ENCODE data around the gene SEPSECS. TPM values are rescaled to one million over a fixed set of nuclear protein-coding genes. Genes with fewer than 3 reads are reported as not detected.

The SEPSECS gene
- total RNA-seq, 1 donor from 2014 or later: 10.3 TPM

DNA sequence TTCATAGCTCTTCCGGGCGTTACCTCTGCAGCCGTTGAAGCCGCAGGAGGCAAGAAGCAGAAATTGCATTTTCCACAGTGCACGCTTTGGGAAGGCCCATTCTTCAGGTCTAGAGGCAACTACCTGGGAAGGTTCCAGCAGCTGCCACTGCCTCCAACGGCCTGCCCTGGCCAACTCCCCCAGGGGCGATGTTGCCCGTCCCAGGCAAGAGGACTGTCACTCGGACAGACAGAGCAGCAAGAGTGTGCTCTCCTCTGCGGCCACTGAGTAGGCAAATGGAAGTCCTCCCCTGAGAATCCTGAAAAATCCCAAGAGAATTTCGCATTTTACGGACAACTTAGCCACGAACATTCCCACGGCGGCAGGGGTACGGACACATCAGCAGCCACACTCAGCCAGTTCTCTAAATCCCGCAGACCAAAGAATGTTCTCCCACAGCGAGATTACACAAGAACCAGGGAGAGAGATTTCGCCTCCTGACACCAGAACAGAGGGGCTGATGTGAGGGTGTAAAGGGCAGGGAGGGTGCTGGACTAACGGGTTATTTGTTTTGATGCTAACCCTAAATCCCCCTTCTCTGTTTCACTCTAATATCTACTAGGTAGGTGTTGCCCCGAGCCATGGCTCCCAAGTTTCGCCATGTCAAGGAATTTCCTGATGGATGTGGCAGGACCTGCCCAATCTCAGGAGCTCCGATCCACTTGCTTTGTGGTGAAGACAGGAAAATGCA, 63.8 kb downstream of the SEPSECS start:
- TF ChIP-seq, protein P1, sequence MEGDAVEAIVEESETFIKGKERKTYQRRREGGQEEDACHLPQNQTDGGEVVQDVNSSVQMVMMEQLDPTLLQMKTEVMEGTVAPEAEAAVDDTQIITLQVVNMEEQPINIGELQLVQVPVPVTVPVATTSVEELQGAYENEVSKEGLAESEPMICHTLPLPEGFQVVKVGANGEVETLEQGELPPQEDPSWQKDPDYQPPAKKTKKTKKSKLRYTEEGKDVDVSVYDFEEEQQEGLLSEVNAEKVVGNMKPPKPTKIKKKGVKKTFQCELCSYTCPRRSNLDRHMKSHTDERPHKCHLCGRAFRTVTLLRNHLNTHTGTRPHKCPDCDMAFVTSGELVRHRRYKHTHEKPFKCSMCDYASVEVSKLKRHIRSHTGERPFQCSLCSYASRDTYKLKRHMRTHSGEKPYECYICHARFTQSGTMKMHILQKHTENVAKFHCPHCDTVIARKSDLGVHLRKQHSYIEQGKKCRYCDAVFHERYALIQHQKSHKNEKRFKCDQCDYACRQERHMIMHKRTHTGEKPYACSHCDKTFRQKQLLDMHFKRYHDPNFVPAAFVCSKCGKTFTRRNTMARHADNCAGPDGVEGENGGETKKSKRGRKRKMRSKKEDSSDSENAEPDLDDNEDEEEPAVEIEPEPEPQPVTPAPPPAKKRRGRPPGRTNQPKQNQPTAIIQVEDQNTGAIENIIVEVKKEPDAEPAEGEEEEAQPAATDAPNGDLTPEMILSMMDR (IDR thresholded peaks at IDR 0.05; ENCODE audit: unreplicated experiment): no peak
- no peak for DNase-seq (ENCODE audit: low spot score in 2 of 2, unreplicated experiment in 2 of 2)
- Mint-ChIP-seq H3K27me3 (ENCODE audit: low read depth) (no peaks in the 10 kb centered on the region), H3K27ac (no peak overlapping the region), H3K4me1 (peaks cover 21% of the 10 kb centered on the region), H3K4me3 (no peak overlapping the region), H3K36me3 (peaks cover 2% of the 10 kb centered on the region), H3K9me3 (peaks cover 22% of the 10 kb centered on the region)

DNA sequence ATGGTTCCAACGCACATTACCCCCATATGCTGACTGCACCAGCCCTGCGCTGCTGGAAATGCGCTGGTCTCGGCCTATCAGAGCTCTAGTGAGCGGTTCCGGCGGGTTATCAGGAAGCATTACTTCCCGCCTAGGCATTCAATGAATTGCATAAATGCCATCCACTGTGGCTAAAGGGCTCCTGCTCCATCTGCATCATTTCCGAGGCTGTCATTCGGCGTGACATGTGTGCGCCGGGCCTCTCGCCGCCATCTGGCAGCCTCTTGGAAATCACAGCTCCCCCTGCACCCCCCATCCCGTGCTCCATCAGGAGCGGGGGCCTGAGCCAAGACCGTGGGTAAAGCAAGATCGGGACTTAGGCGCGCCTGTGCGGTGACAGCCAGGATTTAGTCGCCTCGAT, 64.4 kb downstream of the SEPSECS start:
- DNase-seq (ENCODE audit: low spot score in 2 of 2, unreplicated experiment in 2 of 2): no peak
- TF ChIP-seq, protein P1 (IDR thresholded peaks at IDR 0.05; ENCODE audit: unreplicated experiment): no peak
- Mint-ChIP-seq H3K36me3 (no peaks in the 10 kb centered on the region), H3K27me3 (ENCODE audit: low read depth) (no peaks in the 10 kb centered on the region), H3K9me3 (peaks cover 18% of the 10 kb centered on the region), H3K4me1 (peaks cover 21% of the 10 kb centered on the region), H3K27ac (no peak overlapping the region), H3K4me3 (no peak overlapping the region)

DNA sequence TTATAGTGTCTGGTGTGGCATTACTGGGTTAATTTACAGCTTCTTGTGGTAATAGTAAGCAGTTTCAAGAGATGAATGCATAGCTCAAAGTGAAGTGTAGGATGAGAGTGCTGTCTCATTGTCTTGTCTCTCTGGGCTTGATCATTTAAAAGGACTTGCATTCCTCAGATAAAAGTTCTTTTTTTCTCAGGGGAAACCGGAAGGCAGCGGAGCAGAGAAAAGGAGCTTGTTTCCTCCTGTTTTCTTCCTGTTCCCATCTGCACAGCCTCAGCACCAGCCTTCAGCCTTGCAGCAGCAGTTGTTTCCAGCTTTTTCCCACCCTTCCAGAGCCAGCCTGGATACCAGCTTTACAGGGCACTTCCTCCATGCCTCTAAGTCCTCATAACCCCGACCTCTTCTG, 68.1 kb downstream of the SEPSECS start:
- DNase-seq (ENCODE audit: low spot score in 2 of 2, unreplicated experiment in 2 of 2): no peak
- Mint-ChIP-seq H3K4me1 (peaks cover 5% of the 10 kb centered on the region), H3K27ac (peak overlapping the region; percentile 5), H3K36me3 (no peaks in the 10 kb centered on the region), H3K27me3 (ENCODE audit: low read depth) (no peaks in the 10 kb centered on the region), H3K4me3 (no peak overlapping the region), H3K9me3 (peaks cover 18% of the 10 kb centered on the region)
- TF ChIP-seq, protein P1 (IDR thresholded peaks at IDR 0.05; ENCODE audit: unreplicated experiment): no peak

DNA sequence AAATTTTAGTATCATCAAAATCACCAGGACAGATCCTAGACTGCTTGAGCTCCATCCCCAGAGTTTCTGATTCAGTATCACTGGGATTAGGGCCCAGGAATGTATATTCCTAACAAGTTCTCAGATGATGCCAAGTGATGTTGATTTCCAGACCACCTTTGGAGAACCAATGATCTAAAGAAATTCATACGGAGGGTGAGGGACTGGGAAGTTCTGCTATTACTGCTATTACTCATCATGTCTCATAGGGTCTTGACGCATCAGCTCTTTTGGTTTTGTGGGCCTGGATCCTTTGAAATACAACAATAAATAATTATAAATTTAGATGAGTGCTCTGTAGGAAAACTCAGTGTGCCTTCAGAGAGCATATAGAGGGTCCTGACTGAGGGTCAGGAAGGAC, 69.7 kb downstream of the SEPSECS start:
- H3K36me3 Mint-ChIP-seq: no peaks in the 10 kb centered on the region
- TF ChIP-seq, protein P1 (IDR thresholded peaks at IDR 0.05; ENCODE audit: unreplicated experiment): no peak
- no peak overlapping the region for H3K27ac Mint-ChIP-seq
- peaks cover 18% of the 10 kb centered on the region for H3K9me3 Mint-ChIP-seq
- DNase-seq (ENCODE audit: low spot score in 2 of 2, unreplicated experiment in 2 of 2): no peak
- no peak overlapping the region for H3K4me3 Mint-ChIP-seq
- H3K4me1 Mint-ChIP-seq: peaks cover 5% of the 10 kb centered on the region
- no peaks in the 10 kb centered on the region for H3K27me3 Mint-ChIP-seq (ENCODE audit: low read depth)

DNA sequence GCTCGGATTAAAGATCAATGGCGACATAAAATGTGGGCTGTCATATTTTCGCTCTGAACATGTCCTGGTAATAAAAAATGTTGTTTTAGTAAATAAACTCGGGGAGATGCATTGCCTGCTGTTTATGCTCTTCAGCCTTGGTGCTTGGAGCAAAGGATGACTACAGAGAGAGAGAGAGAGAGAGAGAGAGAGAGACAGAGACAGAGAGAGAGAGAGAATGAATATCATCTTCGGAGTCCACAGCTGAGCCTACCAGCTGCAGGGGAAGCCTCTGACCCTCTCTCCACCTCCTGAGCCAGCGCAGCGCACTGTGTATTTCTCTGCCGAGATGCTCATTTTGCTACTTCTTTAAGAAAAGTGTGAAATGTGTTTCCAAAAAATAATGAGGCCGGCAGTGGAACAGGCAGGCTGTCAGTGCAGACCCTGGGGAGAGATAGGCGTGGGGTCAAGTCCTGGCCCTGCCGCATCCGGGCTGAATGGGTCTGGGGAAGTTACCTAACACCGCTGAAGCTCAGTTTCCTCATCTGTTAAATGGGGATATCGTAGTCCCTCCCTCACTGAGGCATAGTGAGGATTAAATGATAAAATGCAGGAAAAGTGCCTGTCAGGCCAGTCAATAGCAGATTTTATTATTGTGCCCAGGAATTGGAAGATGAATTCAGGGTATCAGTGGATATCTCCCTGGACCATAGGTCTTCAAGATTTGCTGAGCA, 71.0 kb downstream of the SEPSECS start:
- no peak overlapping the region for H3K27ac Mint-ChIP-seq
- no peak overlapping the region for H3K4me3 Mint-ChIP-seq
- peaks cover 14% of the 10 kb centered on the region for H3K9me3 Mint-ChIP-seq
- DNase-seq (ENCODE audit: low spot score in 2 of 2, unreplicated experiment in 2 of 2): no peak
- peaks cover 5% of the 10 kb centered on the region for H3K4me1 Mint-ChIP-seq
- TF ChIP-seq, protein P1 (IDR thresholded peaks at IDR 0.05; ENCODE audit: unreplicated experiment): no peak
- H3K36me3 Mint-ChIP-seq: no peaks in the 10 kb centered on the region
- H3K27me3 Mint-ChIP-seq (ENCODE audit: low read depth): no peaks in the 10 kb centered on the region

Data from mesothelial cell of epicardium (in vitro differentiated cells).